K562 (cell line): Measurements from ENCODE around the gene PSPH. TPM values are rescaled to one million over a fixed set of nuclear protein-coding genes. Genes with fewer than 3 reads are reported as not detected.
A peak's percentile ranks its signal among the peaks of the same experiment; 100 is the strongest.

ENCODE experiments used
- CEBPG ChIP-seq, 3 experiments: fragments of 200-800 bp in 1 of 3; sonication (Bioruptor generic) in 1 of 3; sonication (generic) in 1 of 3; formaldehyde crosslinking in 1 of 3; IDR thresholded peaks in 2 of 3; conservative IDR thresholded peaks in 1 of 3; 2 replicates each; pipeline versions ENCODE4 v1.6.1 to v1.8.0; 2016 to 2022; ENCODE audit warnings: missing compliant biosample characterization in 2 of 3, missing genetic modification characterization in 2 of 3, mild to moderate bottlenecking in 1 of 3, missing genetic modification reagents in 1 of 3
- POLR2G ChIP-seq: fragments of 200-400 bp; formaldehyde crosslinking; IDR thresholded peaks from 2 replicates; pipeline ENCODE4 v1.6.1; 2017; ENCODE audit warnings: low read depth, mild to moderate bottlenecking, antibody characterized with exemption, low read length, moderate library complexity
- SP1 ChIP-seq: sonication (generic); formaldehyde crosslinking; IDR thresholded peaks from 2 replicates; pipeline ENCODE4 v1.8.1; 2022; ENCODE audit warnings: mild to moderate bottlenecking, missing genetic modification reagents
- ZC3H11A ChIP-seq: IDR thresholded peaks from 2 replicates; pipeline ENCODE4 v1.6.1; 2012; ENCODE audit warnings: low read depth, low read length, improper control_type of control experiment
- ZMIZ1 ChIP-seq, 2 experiments: fragments of 150-350 bp in 1 of 2; IDR thresholded peaks; 2 replicates each; pipeline ENCODE4 v1.6.1; 2012 to 2016; ENCODE audit warnings: low read depth in 2 of 2, low read length in 2 of 2, mild to moderate bottlenecking in 1 of 2, moderate library complexity in 1 of 2
- ZNF174 ChIP-seq: fragments of 250-450 bp; sonication (Bioruptor Pico); IDR thresholded peaks from 2 replicates; pipeline ENCODE4 v1.4.0; 2020; ENCODE audit warnings: mild to moderate bottlenecking
- ZNF263 ChIP-seq: sonication (generic); formaldehyde crosslinking; IDR thresholded peaks from 2 replicates; pipeline ENCODE4 v1.8.0; 2022; ENCODE audit warnings: mild to moderate bottlenecking, missing genetic modification reagents, borderline replicate concordance
- ZNF695 ChIP-seq: fragments of 450-650 bp; formaldehyde crosslinking; IDR thresholded peaks from 2 replicates; pipeline ENCODE4 v1.4.0; 2020; ENCODE audit warnings: mild to moderate bottlenecking, moderate library complexity
- ZNF707 ChIP-seq: fragments of 250-450 bp; sonication (Bioruptor Pico); conservative IDR thresholded peaks from 2 replicates; pipeline ENCODE4 v1.8.0; 2022; ENCODE audit warnings: inconsistent platforms, mild to moderate bottlenecking, moderate library complexity
- ZNF79 ChIP-seq: fragments of 250-450 bp; sonication (Bioruptor Pico); IDR thresholded peaks from 2 replicates; pipeline ENCODE4 v1.4.0; 2020; ENCODE audit warnings: low read depth, mild to moderate bottlenecking, moderate library complexity
- polyA plus RNA-seq, 8 experiments: library from polyadenylated mRNA; depleted of rRNA in 4 of 8; stranded (reverse) in 5 of 8; unstranded in 3 of 8; fragments of >200 nt; fragmentation: Nextera tagmentation in 2 of 8; fragmentation: Illumina TruSeq in 1 of 8; extraction: Ambion mirVana in 2 of 8; extraction: Trizol in 1 of 8; gene quantifications; 2 replicates each; pipeline versions ENCODE4 v1.2.1 to v1.2.3, GENCODE V29; 2011 to 2014; ENCODE audit warnings: inconsistent platforms in 1 of 8, missing spikeins in 1 of 8
- total RNA-seq, 7 experiments: library from RNA; depleted of rRNA in 6 of 7; stranded (reverse); fragments of >200 nt in 6 of 7; fragmentation: Illumina TruSeq in 2 of 7; extraction: Trizol in 2 of 7; gene quantifications; 2 replicates each; pipeline versions ENCODE4 v1.2.1 to v1.2.3, GENCODE V29; 2011 to 2021; ENCODE audit warnings: low replicate concordance in 1 of 7
- TF ChIP-seq, protein P1 (sequence below): sonication (generic); formaldehyde crosslinking; IDR thresholded peaks from 2 replicates; pipeline ENCODE4 v1.8.1; 2022; ENCODE audit warnings: missing genetic modification reagents
- TF ChIP-seq, protein P2 (sequence below): fragments of 450-650 bp; IDR thresholded peaks from 2 replicates; pipeline ENCODE4 v1.6.1; 2016; ENCODE audit warnings: low read depth

PSPH gene
- total and polyA plus RNA-seq, 9 of the 15 experiments (the other 6 are each of a cell fraction or from before 2014, with no cell fraction given): 6.3 to 46.8 (median 20.2) TPM

DNA sequence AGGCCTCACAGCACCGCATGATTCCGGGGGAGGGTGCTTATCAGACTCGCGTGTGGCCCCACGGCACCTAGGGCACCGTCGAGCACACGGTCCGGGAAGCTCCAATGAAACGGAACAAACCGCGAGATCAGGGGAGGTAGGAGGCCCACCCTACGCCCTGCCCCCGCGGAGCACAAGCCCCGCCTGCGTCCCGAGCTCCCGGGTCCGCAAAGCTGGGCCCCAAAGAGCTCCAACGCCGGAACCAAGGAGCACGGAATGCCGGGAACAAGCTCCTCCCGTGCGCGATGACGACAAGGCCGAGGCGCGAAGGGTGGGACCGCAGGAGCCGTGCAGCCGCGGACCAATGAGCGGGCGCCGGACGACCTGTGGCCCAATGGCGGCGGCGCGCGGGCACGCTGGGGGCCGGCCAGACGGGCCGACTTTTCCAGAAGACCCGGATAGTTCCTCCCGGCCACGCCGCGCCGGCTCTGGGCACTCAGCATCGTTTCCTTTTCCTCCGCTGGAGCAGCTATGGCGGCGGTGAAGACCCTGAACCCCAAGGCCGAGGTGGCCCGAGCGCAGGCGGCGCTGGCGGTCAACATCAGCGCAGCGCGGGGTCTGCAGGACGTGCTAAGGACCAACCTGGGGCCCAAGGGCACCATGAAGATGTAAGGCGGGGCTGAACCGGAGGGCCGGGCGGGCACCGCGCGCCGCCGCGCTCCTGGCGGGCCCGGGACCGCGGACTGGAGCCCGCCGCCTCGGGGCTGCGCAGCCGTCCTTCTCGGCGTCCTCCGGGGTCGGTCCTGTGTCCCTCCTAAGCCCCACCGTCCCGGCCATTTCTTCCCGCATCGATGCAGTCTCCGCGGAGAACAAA lies at the start of gene PSPH, which contains the start of gene CCT6A (continued):
- TF ChIP-seq CEBPG (CRISPR knock-in tag; IDR thresholded peaks at IDR 0.05) (peak; percentile 15; the same call in 1 of the 2 replicates), CEBPG (tag; conservative IDR thresholded peaks at IDR 0.05 in 1 of 2, IDR thresholded peaks at IDR 0.05 in 1 of 2) (no peak), POLR2G (peak; percentile 99), ZNF707 (CRISPR knock-in tag) (no peak), ZMIZ1 (IDR thresholded peaks at IDR 0.05; ENCODE audit: low read depth in 2 of 2, low read length in 2 of 2) (peak in 1 of 2 experiments; percentile 43; a peak in 1 of 4 replicates), ZNF79 (no peak), ZNF695 (no peak), ZNF174 (CRISPR knock-in tag) (no peak), ZNF263 (CRISPR knock-in tag) (peak; percentile 68), SP1 (CRISPR knock-in tag) (peak; percentile 79), ZC3H11A (no peak)
- TF ChIP-seq, protein P1, sequence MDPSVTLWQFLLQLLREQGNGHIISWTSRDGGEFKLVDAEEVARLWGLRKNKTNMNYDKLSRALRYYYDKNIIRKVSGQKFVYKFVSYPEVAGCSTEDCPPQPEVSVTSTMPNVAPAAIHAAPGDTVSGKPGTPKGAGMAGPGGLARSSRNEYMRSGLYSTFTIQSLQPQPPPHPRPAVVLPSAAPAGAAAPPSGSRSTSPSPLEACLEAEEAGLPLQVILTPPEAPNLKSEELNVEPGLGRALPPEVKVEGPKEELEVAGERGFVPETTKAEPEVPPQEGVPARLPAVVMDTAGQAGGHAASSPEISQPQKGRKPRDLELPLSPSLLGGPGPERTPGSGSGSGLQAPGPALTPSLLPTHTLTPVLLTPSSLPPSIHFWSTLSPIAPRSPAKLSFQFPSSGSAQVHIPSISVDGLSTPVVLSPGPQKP (CRISPR knock-in tag): no peak
- TF ChIP-seq, protein P2, sequence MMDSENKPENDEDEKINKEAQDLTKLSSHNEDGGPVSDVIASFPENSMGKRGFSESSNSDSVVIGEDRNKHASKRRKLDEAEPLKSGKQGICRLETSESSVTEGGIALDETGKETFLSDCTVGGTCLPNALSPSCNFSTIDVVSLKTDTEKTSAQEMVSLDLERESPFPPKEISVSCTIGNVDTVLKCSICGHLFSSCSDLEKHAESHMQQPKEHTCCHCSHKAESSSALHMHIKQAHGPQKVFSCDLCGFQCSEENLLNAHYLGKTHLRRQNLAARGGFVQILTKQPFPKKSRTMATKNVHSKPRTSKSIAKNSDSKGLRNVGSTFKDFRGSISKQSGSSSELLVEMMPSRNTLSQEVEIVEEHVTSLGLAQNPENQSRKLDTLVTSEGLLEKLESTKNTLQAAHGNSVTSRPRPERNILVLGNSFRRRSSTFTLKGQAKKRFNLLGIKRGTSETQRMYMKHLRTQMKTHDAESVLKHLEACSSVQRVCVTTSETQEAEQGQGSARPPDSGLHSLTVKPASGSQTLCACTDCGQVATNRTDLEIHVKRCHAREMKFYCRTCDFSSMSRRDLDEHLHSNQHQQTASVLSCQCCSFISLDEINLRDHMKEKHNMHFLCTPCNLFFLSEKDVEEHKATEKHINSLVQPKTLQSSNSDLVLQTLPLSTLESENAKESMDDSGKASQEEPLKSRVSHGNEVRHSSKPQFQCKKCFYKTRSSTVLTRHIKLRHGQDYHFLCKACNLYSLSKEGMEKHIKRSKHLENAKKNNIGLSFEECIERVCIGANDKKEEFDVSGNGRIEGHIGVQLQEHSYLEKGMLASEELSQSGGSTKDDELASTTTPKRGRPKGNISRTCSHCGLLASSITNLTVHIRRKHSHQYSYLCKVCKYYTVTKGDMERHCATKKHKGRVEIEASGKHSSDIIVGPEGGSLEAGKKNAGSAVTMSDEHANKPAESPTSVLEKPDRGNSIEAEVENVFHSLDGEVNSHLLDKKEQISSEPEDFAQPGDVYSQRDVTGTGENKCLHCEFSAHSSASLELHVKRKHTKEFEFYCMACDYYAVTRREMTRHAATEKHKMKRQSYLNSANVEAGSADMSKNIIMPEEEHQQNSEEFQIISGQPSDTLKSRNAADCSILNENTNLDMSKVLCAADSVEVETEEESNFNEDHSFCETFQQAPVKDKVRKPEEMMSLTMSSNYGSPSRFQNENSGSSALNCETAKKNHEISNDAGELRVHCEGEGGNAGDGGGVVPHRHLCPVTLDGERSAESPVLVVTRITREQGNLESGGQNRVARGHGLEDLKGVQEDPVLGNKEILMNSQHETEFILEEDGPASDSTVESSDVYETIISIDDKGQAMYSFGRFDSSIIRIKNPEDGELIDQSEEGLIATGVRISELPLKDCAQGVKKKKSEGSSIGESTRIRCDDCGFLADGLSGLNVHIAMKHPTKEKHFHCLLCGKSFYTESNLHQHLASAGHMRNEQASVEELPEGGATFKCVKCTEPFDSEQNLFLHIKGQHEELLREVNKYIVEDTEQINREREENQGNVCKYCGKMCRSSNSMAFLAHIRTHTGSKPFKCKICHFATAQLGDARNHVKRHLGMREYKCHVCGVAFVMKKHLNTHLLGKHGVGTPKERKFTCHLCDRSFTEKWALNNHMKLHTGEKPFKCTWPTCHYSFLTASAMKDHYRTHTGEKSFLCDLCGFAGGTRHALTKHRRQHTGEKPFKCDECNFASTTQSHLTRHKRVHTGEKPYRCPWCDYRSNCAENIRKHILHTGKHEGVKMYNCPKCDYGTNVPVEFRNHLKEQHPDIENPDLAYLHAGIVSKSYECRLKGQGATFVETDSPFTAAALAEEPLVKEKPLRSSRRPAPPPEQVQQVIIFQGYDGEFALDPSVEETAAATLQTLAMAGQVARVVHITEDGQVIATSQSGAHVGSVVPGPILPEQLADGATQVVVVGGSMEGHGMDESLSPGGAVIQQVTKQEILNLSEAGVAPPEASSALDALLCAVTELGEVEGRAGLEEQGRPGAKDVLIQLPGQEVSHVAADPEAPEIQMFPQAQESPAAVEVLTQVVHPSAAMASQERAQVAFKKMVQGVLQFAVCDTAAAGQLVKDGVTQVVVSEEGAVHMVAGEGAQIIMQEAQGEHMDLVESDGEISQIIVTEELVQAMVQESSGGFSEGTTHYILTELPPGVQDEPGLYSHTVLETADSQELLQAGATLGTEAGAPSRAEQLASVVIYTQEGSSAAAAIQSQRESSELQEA: no peak
